Erythroblast (primary cell): ENCODE measurements around the gene SYCP1.
"Not testable (repeated sequence)": the region's sequence is repeated elsewhere in the genome, so short reads cannot be mapped to it uniquely, and the experiment has no call there.

Experiments used
- DNase-seq, 2 experiments: peaks; one replicate each; lab custom pipeline; 2025; lab: John Stamatoyannopoulos, UW
- GATA1 ChIP-seq: IDR thresholded peaks from 2 replicates; pipeline ENCODE4 v1.6.1; 2011; ENCODE audit warnings: low read depth, mild to moderate bottlenecking, control low read depth, low read length, moderate library complexity
- POLR2A ChIP-seq: IDR thresholded peaks from 2 replicates; pipeline ENCODE4 v1.6.1; 2011; ENCODE audit warnings: mild to moderate bottlenecking, low read length

The SYCP1 gene

GRCh38 chr1:115006191-115006590 is 151.5 kb downstream of the SYCP1 start:
- no peak for DNase-seq
- TF ChIP-seq POLR2A (no peak), GATA1 (no peak)

- no peak for TF ChIP-seq GATA1
- no peak for TF ChIP-seq POLR2A
- DNase-seq, result no peak
Observed at GRCh38 chr1:115012006-115012405, 157.3 kb downstream of the SYCP1 start.

GRCh38 chr1:115012434-115012833 is 157.8 kb downstream of the SYCP1 start:
- no peak for TF ChIP-seq GATA1
- no peak for TF ChIP-seq POLR2A
- no peak for DNase-seq

- TF ChIP-seq POLR2A, result no peak
- no peak for TF ChIP-seq GATA1
- no peak for DNase-seq
Observed at GRCh38 chr1:115013792-115014191, 159.1 kb downstream of the SYCP1 start.

- DNase-seq, result not testable (repeated sequence)
Observed at GRCh38 chr1:115019549-115019948, 164.9 kb downstream of the SYCP1 start.

- TF ChIP-seq GATA1, result no peak
- TF ChIP-seq POLR2A, result no peak
- DNase-seq, result no peak
Observed at GRCh38 chr1:115021145-115021544, 166.5 kb downstream of the SYCP1 start.

GRCh38 chr1:115023593-115023992 is 168.9 kb downstream of the SYCP1 start:
- TF ChIP-seq GATA1, result no peak
- no peak for TF ChIP-seq POLR2A
- DNase-seq, result no peak

GRCh38 chr1:115029526-115029925 is 174.9 kb downstream of the SYCP1 start, which contains the start of gene TSHB:
TSS of gene TSHB (plus strand) at chr1:115029826. CDS start at chr1:115033363, 3,537 bp downstream.
- no peak for TF ChIP-seq GATA1
- DNase-seq, result no peak

GRCh38 chr1:115031595-115031994 is 176.9 kb downstream of the SYCP1 start:
- no peak for DNase-seq
- no peak for TF ChIP-seq POLR2A
- no peak for TF ChIP-seq GATA1

- no peak for DNase-seq
- no peak for TF ChIP-seq GATA1
- TF ChIP-seq POLR2A, result no peak
Observed at GRCh38 chr1:115035652-115036051, 181.0 kb downstream of the SYCP1 start.

GRCh38 chr1:115036814-115037507 is 182.3 kb downstream of the SYCP1 start:
- no peak for TF ChIP-seq POLR2A
- TF ChIP-seq GATA1, result no peak
- DNase-seq, result peak; percentile 4 to 20

- DNase-seq, result peak; percentile 1 to 3
- no peak for TF ChIP-seq POLR2A
Observed at GRCh38 chr1:115040501-115040900, 185.8 kb downstream of the SYCP1 start.

GRCh38 chr1:115041654-115042053 is 187.0 kb downstream of the SYCP1 start:
- peak in 1 of 2 experiments; percentile 10 for DNase-seq
- no peak for TF ChIP-seq POLR2A
- no peak for TF ChIP-seq GATA1
